Neural cell (in vitro differentiated cells): ENCODE results near the gene ODF4. TPM values are rescaled to one million over a fixed set of nuclear protein-coding genes. Genes with fewer than 3 reads are reported as not detected.

ENCODE experiments used
- H2AFZ ChIP-seq: fragments of 200-600, 300-800 bp; sonication (generic), shearing (Covaris generic); 2 replicates; pipeline ENCODE4 v1.6.0; 2014; ENCODE audit warnings: low read depth, mild to moderate bottlenecking, antibody characterized with exemption, low read length, moderate library complexity
- H3F3A ChIP-seq: fragments of 200-600 bp; shearing (Covaris generic); 2 replicates; pipeline ENCODE4 v1.6.1; 2016; ENCODE audit warnings: mild to moderate bottlenecking, moderate library complexity, mixed read lengths, antibody characterized with exemption, low read length; ENCODE audit not compliant: insufficient read depth, poor library complexity, severe bottlenecking
- H3K27ac ChIP-seq: fragments of 200-600, 300-800 bp; sonication (generic), shearing (Covaris generic); 2 replicates; pipeline ENCODE4 v1.5.1; 2014; ENCODE audit warnings: mild to moderate bottlenecking, low read length, moderate library complexity
- H3K27me3 ChIP-seq: fragments of 300-800, 200-600 bp; sonication (generic), shearing (Covaris generic); 2 replicates; pipeline ENCODE4 v1.6.0; 2014; ENCODE audit warnings: mild to moderate bottlenecking, low read depth, low read length, moderate library complexity; ENCODE audit not compliant: insufficient read depth
- H3K36me3 ChIP-seq: fragments of 300-800, 200-600 bp; sonication (generic), shearing (Covaris generic); 2 replicates; pipeline ENCODE4 v1.5.1; 2014; ENCODE audit warnings: mild to moderate bottlenecking, antibody characterized with exemption, low read length, moderate library complexity; ENCODE audit not compliant: insufficient read depth
- H3K4me2 ChIP-seq: fragments of 300-800, 200-600 bp; sonication (generic), shearing (Covaris generic); 2 replicates; pipeline ENCODE4 v1.6.0; 2014; ENCODE audit warnings: mild to moderate bottlenecking, low read length
- H3K4me3 ChIP-seq: fragments of 300-800, 200-600 bp; sonication (generic), shearing (Covaris generic); 2 replicates; pipeline ENCODE4 v1.5.1; 2014; ENCODE audit warnings: mild to moderate bottlenecking, low read length, moderate library complexity
- H3K79me2 ChIP-seq: fragments of 200-600 bp; shearing (Covaris generic); replicated peaks from 2 replicates; pipeline ENCODE4 v1.6.0; 2014; ENCODE audit warnings: mild to moderate bottlenecking, low read length, moderate library complexity; ENCODE audit not compliant: insufficient read depth
- H3K9ac ChIP-seq: fragments of 300-800, 200-600 bp; sonication (generic), shearing (Covaris generic); 2 replicates; pipeline ENCODE4 v1.6.1; 2016; ENCODE audit warnings: mild to moderate bottlenecking, low read length, mixed read lengths
- H3K9me2 ChIP-seq: fragments of 200-600 bp; shearing (Covaris generic); 2 replicates; pipeline ENCODE4 v1.6.1; 2016; ENCODE audit warnings: mild to moderate bottlenecking, low read length, mixed read lengths; ENCODE audit not compliant: insufficient read depth
- H3K9me3 ChIP-seq: fragments of 200-600, 300-800 bp; sonication (generic), shearing (Covaris generic); 2 replicates; pipeline ENCODE4 v1.6.1; 2016; ENCODE audit warnings: mild to moderate bottlenecking, mixed run types, low read length, moderate library complexity, mixed read lengths
- H4K20me1 ChIP-seq: fragments of 200-600 bp; shearing (Covaris generic); 2 replicates; pipeline ENCODE4 v1.6.1; 2016; ENCODE audit warnings: mild to moderate bottlenecking, mixed run types; ENCODE audit not compliant: insufficient read depth
- CTCF ChIP-seq: fragments of 450-650 bp; IDR thresholded peaks from 2 replicates; pipeline ENCODE4 v1.5.1; 2014; ENCODE audit warnings: antibody characterized with exemption, mild to moderate bottlenecking, moderate library complexity; ENCODE audit not compliant: poor library complexity, severe bottlenecking
- EP300 ChIP-seq: fragments of 450-650 bp; conservative IDR thresholded peaks from 2 replicates; pipeline ENCODE4 v1.6.1; 2014; ENCODE audit warnings: antibody characterized with exemption, mild to moderate bottlenecking, moderate library complexity; ENCODE audit not compliant: poor library complexity, severe bottlenecking
- EZH2 ChIP-seq: fragments of 200-600, 300-800 bp; shearing (Covaris generic), sonication (generic); IDR thresholded peaks from 2 replicates; pipeline ENCODE4 v1.6.1; 2014; ENCODE audit warnings: antibody characterized with exemption, low read length, borderline replicate concordance, mild to moderate bottlenecking; ENCODE audit not compliant: insufficient read depth, poor library complexity, severe bottlenecking
- MXI1 ChIP-seq: fragments of 450-650 bp; conservative IDR thresholded peaks from 2 replicates; pipeline ENCODE4 v1.6.1; 2014; ENCODE audit warnings: antibody characterized with exemption, mild to moderate bottlenecking; ENCODE audit not compliant: poor library complexity, severe bottlenecking
- POLR2AphosphoS5 ChIP-seq: IDR thresholded peaks from 2 replicates; pipeline ENCODE4 v1.6.1; 2012
- RAD21 ChIP-seq: fragments of 450-650 bp; conservative IDR thresholded peaks from 2 replicates; pipeline ENCODE4 v1.6.1; 2014; ENCODE audit warnings: antibody characterized with exemption, mild to moderate bottlenecking, moderate library complexity
- REST ChIP-seq: IDR thresholded peaks from 2 replicates; pipeline ENCODE4 v1.6.1; 2012; ENCODE audit warnings: borderline replicate concordance
- SMC3 ChIP-seq: fragments of 450-650 bp; conservative IDR thresholded peaks from 2 replicates; pipeline ENCODE4 v1.6.1; 2014; ENCODE audit warnings: antibody characterized with exemption, mild to moderate bottlenecking, moderate library complexity; ENCODE audit not compliant: poor library complexity
- TAF1 ChIP-seq: IDR thresholded peaks from 2 replicates; pipeline ENCODE4 v1.6.1; 2012; ENCODE audit warnings: low read depth
- polyA plus RNA-seq: library from polyadenylated mRNA; depleted of rRNA; stranded (reverse); fragments of >200 nt; gene quantifications from 2 replicates; pipeline ENCODE4 v1.2.3, GENCODE V29; 2014

Gene ODF4
- polyA plus RNA-seq, 1 donor from 2014 or later = not detected

DNA sequence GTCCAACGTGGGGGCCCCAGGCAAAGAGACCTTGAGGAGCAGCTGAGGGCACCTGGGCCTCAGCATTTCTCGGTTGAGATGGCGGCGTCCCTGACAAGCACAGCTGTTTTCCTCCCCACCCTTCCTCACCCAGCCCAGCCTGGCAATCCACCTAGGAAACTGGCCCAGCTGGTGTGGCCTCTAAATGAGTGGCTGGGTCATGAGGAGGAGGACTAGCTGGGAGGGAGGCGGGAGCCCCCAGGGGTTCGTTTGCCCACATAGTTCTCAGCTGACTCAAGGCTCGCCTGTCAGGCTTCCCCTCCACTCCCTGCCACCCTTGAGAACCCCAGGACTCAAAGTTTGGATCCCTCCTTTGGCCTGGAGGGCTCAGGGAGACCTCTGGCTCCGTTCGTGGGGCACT, 52.1 kb downstream of the ODF4 start:
- TF ChIP-seq RAD21 (no peak), POLR2AphosphoS5 (no peak), SMC3 (no peak), EP300 (no peak), TAF1 (no peak)
- Histone ChIP-seq H3F3A (no peaks in the 10 kb centered on the region), H3K36me3 (no peaks in the 10 kb centered on the region), H3K4me2 (no peak overlapping the region), H3K27me3 (no peaks in the 10 kb centered on the region), H3K9ac (no peak overlapping the region), H4K20me1 (no peaks in the 10 kb centered on the region), H3K9me3 (no peaks in the 10 kb centered on the region), H3K27ac (no peak overlapping the region), H3K9me2 (no peaks in the 10 kb centered on the region), H3K4me3 (no peak overlapping the region), H3K79me2 (no peaks in the 10 kb centered on the region), H2AFZ (no peak overlapping the region)

- Histone ChIP-seq H3K27ac (no peak overlapping the region), H3K27me3 (no peaks in the 10 kb centered on the region), H3K79me2 (no peaks in the 10 kb centered on the region), H2AFZ (no peak overlapping the region), H4K20me1 (no peaks in the 10 kb centered on the region), H3F3A (no peaks in the 10 kb centered on the region), H3K4me3 (no peak overlapping the region), H3K36me3 (no peaks in the 10 kb centered on the region), H3K9me3 (no peaks in the 10 kb centered on the region), H3K9me2 (no peaks in the 10 kb centered on the region), H3K9ac (no peak overlapping the region), H3K4me2 (no peak overlapping the region)
- no peak for TF ChIP-seq SMC3
- no peak for TF ChIP-seq EZH2
- no peak for TF ChIP-seq TAF1
- TF ChIP-seq CTCF = no peak
- no peak for TF ChIP-seq POLR2AphosphoS5
- no peak for TF ChIP-seq REST
- no peak for TF ChIP-seq EP300
- no peak for TF ChIP-seq RAD21
- TF ChIP-seq MXI1 = no peak
These were observed 52.6 kb downstream of the ODF4 start for GRCh38 chr17:8392274-8392673.
